Measurements from ENCODE around the gene WHRN.

The WHRN gene

DNA sequence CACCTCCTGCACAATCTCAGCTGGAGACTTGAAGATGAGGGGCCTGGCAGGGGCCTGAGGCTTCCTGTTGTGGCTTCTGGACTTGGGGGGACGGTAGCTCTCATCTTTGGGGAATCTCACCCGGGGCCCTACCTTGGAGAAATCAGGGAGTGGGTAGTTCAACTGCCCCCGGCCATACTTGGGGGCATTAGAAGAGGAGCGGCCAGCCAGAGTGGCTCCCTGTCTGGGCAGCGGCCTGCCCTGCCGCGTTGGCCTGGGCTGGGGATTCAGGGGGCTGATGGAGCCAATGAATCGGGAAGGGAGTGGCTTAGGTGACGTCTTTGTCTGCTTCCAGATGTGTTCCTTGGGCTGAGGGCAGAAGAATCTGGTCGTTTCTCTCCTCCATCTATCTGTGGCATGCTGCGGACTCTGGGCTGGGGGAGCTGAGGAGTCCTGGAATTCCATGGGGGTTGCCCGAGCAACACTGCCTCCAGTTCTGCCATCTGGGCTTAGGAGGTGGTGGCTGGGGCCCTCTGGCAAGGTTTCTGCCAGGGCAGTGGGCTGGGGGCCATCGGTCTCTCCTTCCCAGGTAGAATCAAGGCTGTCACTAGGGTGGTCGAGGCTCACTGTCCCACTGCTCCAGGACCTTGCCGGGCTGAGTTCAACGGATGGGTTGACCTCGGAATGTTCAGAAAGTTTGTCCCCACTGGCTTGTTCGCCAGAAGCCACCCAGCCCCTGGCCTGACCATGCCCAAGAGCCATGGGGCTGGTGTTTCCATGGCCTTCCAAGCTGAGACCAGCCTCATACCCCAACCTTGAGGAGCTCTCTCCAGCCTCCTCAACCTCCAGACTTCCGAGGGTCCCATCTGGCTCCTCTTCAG is 128.5 kb downstream of the WHRN start:
- no peak for DNase-seq

DNA sequence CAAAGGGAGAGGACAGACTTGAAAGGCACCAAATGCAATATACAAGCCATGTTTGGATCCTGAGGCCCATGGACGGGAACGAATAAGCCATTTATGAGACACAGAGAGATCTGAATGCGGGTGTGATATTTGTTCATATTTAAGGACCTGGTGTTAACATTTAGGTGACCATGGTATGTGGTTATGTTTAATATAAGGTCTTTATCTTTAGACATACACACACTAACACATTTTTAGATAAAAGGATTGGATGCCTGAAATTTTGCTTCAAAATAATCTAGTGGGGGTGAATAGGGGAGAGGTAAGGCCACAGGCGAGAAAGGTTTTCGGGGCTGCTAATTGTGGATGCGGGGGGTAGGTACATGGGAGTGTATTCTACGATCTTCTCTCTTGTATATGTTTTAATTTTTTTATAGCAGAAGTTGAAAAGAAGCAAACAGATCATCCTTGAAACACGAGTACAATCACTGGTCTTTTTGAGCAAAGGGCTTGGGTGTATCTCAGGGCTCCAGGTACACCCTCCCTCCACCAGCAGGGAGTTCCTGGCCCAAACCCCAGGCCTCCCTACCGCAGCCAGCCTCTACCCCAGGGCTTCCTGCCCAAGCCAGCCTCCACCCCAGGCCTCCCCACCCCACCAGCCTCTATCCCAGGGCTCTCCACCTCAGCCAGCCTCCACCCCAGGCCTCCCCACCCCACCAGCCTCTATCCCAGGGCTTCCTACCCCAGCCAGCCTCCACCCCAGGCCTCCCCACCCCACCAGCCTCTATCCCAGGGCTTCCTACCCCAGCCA is 129.7 kb downstream of the WHRN start:
- DNase-seq = no peak

DNA sequence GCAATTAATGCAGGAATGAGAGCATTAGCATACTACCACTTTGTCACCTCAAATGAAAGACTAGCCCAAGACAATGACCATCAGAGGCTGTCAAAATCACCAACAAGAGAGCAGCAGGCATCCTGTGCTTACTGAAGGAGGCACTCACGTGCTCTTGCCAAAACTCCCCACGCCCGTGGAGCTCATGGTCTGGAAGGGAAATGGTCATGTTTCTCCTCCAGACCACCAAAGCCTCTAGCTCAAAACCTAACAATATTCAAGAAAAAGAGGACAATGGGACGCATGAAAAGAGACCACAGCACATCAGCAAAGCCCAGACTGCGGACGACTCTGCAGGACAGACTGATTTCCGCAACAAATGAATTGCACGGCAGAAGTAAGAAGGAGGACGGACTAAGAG is 130.3 kb downstream of the WHRN start:
- DNase-seq = no peak

DNA sequence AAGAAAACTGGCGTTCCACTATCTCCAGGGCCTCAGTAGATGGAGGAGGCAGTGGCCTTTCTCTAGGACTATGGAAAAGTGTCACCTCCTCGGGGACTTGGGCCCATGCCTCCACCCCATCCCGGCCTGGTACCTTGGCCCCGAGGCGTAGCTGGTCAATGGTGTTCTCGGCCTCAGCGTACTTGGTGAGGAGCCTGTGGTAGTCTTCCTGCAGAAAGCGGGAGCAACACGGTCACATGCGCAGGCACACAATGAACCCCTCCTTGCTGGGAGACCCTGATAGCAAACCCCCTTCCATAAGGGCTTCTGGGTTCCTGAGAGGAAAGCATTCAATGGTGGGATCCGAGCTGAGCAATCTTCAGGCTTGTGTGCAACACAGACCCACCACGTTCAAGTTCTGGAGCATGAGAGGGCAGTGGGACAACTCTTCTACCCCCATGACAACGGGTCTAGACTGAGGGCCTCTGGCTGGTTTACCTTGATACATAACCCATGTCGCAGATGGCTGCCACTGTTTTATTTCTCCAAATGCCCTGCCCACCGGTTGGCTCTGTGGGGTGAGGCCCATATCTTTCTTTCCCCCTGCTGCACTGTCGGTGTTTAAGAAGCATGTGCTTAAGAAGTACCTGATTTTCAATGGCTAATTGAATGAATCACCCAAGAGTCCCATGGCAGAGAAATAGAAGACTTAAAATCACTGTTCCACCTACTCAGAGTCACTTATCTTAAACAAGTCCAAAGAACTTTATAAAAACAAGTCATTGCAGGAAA is 131.1 kb downstream of the WHRN start:
- DNase-seq = no peak

DNA sequence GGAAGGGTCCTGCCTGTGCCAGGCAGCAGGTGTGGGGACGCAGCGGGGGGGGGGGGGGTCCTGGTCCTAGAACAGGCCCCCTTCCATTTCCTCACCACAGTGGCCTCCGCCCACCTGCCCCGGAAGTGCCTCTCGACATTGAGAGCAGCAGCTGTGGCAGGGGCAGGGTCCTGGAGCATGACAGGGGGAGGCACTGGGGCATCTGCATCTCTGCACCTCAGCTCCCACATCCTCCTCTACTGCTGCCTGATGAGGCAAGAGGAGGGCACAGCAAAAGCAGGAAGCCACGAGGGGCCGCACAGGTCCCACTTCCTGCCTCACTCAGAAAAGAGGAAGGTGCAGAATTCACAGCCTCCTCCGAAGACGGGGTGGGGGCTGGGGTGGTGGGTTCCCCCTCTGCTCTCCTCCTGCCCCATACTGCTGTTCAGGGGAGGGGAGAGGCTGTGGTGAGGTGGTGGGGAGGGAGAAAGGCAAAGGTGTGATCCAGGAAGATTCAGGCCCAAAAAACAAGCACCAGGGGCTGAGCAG is 132.3 kb downstream of the WHRN start:
- DNase-seq = peak; percentile 27

DNA sequence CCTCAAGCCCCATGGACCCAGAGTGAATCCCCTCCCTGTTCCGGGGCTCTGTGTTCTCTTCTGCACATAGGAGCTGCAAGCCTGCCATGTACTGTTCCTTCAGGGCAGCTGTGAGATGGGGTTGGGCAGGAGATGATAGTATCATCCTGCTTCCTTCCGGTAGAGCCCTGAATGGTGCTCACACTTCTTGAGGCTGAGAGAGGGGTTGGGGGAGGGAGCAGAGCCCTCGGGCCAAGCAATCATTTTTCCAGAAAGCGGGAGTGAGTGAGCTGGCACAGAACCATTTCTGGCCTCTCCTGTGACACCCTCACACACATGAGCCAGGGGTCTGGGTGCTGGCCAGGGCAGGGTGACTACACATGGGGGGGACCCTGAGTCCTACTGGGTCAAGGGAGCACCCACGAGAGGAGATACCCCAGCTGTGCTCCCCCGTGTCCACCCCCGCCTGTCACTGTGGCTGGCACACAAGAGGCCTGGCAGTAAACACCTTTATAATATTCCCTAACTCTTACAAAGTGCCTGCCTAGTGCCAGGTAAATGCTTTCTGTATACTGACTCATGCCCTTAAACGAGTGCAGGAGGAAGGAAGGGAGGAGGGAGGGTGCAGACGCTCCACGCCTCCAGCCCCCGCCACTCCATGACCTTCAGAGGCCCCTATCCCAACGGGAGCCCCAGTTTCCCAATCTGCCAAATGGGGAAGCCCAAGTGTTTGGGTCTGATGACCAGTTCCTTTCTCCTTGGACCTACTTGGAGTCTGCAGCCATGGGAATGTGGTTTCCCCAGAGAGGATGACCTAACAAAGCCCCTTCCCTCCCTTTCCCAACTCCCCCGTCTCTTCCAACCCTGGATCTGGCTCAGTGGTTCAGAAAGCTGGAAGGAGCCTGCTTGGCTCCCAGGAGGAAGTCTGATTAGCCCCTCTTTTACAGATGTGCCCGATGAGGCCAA is 133.0 kb downstream of the WHRN start:
- peak; percentile 61 for DNase-seq

DNA sequence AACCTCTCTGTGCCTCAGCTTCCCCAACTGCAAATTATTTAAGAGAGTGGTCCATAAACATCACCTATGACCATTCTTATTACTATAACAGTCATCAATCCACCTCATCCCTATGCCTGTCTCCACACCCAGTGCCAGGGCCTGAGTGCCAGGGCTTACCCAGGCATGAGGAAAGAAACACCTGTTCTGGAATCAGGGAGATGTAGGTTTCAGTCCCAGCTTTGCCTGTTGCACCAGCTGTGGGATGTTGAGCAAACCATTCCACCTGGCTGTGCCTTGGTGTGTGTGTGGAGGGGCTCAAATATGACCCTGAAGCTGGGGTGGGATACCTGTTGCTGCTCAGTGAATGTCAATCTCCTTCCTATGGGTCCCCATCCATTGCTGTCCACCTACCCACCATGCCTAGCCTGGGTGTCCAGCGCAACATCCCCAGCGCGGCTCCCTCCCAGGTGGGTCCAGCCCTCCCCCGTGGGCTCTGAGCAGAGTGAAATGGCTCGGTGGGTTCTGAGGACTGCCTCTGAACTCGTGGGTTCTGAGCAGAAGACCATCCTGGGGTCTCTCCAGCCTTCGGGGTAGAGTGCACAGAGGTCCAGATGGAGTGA is 133.8 kb downstream of the WHRN start:
- no peak for DNase-seq

DNA sequence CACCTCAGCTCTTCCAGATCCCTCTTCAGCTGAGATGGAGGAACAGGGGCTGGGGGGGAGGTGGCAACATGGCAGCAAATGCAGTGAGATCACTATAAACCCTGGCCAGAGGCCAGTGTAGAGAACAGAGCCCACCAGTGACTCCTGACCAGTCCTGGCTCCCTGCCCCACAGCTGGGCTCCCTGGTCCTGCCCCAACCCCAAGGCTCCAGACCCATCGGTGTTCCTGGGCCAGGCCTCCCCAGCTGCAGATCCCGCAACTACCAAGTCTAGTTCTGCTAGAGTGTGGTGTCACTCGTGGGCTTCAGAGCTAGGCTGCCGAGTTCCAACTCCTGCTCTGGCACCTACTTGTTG is 134.3 kb downstream of the WHRN start:
- no peak for DNase-seq

DNA sequence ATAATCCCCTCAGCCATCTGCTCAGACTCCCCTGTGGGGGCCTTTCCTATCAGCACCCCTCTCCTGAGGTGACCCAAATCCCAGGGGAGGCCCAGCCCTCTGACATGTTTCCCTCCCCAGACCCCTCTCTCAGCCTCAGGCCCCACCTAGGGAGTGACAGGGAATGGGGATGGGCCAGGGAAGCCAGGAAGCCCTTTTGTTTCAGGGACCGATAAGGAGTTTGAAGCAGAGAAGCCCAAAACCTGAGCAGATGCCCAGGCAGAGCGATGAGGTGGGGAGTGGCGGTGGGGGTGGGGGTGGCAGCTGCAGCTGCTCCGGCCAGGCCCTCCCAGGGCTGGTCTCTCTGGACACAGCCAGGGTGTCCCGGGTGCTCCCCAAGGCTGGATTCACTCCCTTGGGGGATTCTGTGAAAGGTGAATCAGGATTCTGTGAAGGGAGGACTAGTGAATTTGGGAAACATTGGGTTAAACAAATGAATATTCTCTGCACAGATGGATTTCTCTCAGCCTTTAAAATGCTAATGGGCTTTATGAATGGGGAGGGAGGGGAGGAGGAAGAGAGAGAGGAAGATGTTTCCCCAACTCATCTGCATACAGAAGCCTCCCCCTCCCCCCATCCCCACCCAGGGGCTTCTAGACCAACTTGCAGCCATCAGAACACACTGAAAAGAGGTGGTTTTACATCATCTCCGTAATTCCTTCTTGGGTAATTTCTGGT is 134.9 kb downstream of the WHRN start:
- no peak for DNase-seq

DNA sequence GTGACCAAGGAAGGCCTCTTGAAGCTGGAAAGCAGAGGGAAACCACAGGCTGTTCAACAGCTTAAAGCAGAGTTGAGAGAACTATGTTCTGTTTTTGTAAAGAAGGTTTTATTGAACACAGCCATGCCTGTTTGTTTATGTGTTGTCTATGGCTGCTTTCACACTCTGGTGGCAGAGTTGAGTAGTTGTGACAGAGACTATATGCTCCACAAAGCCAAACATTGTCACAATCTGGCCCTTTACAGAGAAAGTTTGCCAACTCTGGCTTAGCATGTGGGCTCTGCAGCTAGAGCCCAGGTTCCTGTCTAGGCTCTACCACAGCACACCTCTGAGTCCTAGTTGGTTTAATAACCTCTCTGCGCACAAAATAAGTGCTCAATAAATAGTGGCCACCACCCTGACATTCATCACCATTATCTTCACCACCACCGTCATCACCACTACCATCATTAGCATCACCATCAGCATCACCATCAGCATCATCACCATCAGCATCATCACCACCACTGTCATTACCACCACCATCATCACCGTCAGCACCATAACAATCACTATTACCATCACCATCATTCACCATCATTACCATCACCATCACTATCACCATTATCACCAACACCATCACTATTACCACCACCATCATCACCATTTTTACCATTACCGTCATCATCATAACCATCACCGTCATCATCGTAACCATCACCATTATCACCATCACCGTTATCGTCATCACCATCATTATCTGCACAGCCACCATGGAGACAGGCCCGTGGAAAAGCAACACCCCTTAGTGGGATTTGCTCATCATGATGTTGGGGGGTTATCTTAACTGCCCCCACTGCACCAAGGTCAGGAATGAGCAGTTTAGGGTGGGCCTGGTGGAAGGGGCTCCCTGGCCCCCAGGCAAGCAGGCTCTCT is 135.8 kb downstream of the WHRN start:
- DNase-seq = no peak

DNA sequence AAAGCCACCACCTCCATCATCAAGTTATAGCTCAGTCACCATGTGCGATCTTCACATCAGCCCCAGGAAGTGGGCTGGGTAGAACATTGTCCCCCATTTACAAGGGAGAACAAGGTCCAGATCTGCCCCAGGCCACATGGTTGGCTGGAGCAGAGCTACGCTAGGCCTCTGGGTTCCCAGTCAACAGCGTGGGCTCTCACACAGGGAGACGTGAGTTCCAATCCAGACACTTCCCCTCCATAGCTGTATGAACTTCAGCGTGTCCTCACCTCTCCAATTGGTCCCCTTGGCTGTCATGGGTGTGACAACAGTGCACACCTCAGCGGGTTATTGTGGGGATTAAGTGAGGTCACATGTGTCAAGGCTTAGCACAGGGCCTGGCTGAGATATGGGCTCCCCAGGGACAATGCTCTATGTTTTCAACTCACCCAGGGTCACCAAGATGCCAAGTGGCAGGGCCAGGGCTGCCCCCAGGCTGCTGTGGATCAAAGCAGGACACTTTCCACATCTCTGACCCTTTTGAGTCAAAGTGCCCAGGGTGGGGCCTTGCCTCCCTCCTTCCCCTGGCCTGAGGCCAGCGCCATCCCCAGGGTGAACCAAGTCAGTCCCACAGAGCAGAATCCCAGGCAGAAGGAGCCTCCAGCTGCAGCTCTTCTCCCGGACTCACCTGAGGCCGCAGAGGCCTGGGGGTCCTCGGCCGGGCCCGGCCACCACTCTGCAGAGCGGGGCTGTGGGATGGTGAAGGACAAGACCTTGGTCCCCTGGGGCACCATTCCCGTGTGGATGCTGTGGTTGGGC is 137.3 kb downstream of the WHRN start:
- no peak for DNase-seq

DNA sequence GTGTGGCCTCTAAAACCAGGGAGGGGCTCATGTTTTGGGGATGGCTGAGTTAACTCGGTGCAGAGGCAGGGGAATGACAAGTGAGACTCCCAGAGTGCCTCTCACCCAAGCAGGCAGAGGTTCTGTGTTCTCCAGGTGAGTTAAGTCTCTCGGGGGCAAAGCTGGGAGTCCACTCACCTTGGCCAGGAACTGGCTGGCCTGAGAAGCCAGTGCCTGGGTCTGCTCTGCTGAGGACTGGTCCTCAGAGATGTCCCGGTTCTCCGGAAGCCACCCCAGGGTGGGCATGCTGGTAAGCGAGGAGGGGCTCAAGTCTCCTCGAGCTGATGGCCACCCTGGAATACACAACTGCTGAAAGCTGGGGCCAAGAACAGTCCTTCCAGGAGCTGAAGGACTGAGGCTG is 137.9 kb downstream of the WHRN start:
- no peak for DNase-seq

DNA sequence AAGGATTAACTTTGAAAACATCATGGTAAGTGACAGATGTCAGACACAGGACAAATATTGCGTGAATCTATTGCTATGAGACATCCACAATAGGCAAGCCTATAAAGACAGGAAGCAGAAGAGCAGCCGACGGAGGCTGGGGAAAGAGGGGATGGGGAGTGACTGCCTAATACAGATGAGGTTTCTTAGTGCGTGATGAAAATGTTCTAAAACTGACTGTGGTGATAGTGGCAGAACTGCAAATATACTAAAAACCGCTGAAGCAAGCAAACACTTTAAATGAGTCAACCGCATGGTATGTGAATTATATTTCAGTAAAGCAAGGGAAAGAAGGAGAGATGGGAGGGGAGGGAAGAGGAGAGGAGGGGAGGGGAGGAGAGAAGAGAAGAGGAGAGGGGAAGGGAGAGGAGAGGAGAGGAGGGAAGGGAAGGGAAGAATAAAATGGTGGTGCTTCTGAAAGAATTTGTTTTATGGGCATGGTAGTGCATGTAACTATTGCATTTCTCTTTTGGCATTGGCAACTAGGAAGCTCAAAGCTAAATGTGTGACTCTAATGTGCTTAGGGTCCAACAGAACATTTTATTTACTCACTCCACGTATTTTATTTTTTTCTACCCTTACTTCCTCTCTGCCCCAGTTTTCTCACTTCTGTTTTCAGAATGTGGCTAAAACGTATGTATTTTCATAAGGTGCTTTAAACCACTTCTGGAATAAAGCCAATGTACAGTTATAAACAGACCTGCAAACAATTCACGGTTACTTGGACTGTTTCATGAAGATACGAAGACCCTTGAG is 138.7 kb downstream of the WHRN start:
- DNase-seq = no peak

DNA sequence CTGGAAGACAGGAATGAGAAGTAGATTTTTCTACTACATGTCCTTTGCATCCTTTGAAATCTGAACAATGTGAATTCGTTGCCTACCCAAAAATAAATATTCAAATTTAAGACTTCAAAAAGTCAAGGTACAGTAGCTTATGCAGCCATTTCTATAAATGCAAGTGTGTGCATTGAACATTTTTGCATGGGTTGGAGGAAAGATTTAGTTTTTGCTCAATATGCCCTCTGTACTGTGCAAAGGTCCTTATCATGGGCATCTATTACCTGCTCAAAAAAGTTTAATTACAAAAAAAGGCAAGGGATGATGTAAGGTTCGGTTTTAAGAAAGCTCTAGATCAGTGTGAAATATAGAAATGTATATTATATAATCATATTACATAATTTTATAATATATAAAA is 140.1 kb downstream of the WHRN start:
- DNase-seq = no peak

DNA sequence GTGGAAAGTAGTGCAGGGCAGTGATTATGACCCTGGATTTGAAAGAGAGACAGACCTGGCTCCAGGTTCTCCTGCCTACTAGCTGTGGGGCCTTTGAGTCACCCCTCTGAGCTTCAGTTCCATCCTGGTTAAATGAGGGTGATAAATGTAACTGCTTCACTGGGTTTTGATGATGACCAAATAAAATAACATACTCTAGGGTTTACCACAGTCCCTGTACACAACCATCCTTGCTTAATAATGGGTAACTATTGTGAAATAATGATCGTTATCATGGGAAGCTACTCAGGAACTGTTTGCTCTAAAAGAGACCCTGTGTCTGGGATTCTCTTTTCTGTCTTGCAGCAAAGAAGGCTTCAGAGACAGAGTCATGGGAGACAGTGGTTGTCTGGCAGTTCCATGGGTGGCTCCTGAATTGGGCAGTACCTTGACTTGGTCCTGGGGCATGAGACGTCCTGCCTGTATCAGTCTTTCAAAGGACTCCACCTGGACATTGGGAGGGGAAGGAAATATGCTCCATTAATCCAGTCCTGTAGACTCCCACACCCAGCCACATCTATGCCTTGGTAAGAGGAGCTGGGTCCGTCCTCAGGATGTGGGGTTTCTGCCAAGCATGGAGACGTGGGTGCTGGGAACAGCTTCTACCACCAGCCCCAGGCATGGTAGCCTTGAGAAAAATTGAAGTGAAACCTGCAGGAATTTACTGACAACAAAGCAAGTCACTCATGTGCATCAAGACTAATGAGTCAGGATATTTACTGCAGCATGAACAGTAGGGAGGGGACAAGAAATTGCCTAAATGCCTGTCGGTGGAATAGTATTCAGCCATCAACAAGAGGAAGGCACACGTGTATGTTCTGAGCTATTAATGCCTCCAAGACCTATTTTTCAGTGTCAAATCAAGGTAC is 140.9 kb downstream of the WHRN start:
- no peak for DNase-seq

DNA sequence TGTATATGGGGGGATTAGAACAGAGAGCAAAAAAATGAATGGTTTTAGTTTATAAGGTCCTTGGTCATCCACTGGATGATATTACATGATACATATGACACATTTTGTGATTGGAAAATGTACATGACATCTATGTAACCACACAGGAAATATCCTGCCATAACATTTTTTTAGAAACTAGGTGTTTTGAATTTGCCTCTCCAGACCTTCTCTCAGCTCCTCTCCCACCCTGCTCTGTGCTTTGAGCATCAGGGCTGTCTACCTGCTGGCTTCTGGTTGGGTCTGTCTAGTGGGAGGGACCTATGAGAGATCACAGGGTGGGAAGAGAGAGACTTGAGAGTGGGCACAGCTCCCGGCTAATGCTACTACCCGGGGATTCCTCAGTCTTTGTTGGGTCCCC is 141.8 kb downstream of the WHRN start:
- no peak for DNase-seq

DNA sequence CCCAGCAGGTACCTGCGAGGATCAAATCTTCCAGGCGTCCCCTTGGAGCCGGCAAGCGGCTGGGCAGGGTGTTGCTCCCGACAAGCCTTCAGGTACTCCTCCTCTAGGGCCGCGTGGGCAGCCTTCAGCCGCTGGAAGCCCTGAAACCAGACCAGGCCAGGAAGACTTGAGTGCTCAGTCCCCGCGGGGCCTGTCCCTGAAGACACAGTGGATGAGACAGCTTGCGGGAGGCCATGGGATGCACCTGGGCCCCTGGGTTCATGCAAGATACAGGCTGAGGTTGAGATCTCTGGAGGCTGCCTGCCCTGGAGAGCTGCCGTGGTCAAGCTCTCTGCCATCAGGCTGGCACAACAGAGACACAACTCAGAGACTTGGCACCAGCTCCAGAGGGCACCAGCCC is 142.9 kb downstream of the WHRN start:
- no peak for DNase-seq
